GM23338 (cell line): ENCODE results near the gene CYSTM1. TPM values are rescaled to one million over a fixed set of nuclear protein-coding genes. Genes with fewer than 3 reads are reported as not detected.

Source experiments
- ATAC-seq: fragments of 200-7000 bp; cut with Tn5 transposase; 3 replicates; pipeline ENCODE4 v1.9.1; 2020
- DNase-seq: peaks from one replicate; pipeline ENCODE4 v3.0.0-alpha.2; 2015; ENCODE audit warnings: low spot score
- H2AFZ ChIP-seq: fragments of 200-600 bp; sonication (generic); 2 replicates; pipeline ENCODE4 v1.8.0; 2016; ENCODE audit warnings: antibody characterized with exemption, mild to moderate bottlenecking, moderate library complexity
- H3F3A ChIP-seq: fragments of 200-600 bp; sonication (generic); replicated peaks from 2 replicates; pipeline ENCODE4 v1.8.0; 2017; ENCODE audit warnings: antibody characterized with exemption, mixed run types, low read depth
- H3K27ac ChIP-seq: fragments of 200-600 bp; sonication (generic); 2 replicates; pipeline ENCODE4 v1.6.1; 2016; ENCODE audit warnings: low read depth
- H3K27me3 ChIP-seq: fragments of 200-600 bp; sonication (generic); 2 replicates; pipeline ENCODE4 v1.8.0; 2016; ENCODE audit warnings: mild to moderate bottlenecking, mixed run types, moderate library complexity; ENCODE audit not compliant: insufficient read depth
- H3K36me3 ChIP-seq: fragments of 200-600 bp; sonication (generic); 2 replicates; pipeline ENCODE4 v1.8.0; 2016; ENCODE audit warnings: mild to moderate bottlenecking; ENCODE audit not compliant: insufficient read depth
- H3K4me1 ChIP-seq: fragments of 200-600 bp; sonication (generic); 2 replicates; pipeline ENCODE4 v1.8.0; 2016; ENCODE audit warnings: mild to moderate bottlenecking, moderate library complexity; ENCODE audit not compliant: insufficient read depth
- H3K4me2 ChIP-seq: fragments of 200-600 bp; sonication (generic); 2 replicates; pipeline ENCODE4 v1.7.1; 2017; ENCODE audit warnings: mixed run types
- H3K4me3 ChIP-seq: fragments of 200-600 bp; sonication (generic); 2 replicates; pipeline ENCODE4 v1.6.1; 2016; ENCODE audit warnings: mixed run types
- H3K79me2 ChIP-seq: fragments of 200-600 bp; sonication (generic); replicated peaks from 2 replicates; pipeline ENCODE4 v1.8.0; 2017; ENCODE audit warnings: mild to moderate bottlenecking; ENCODE audit not compliant: insufficient read depth
- H3K9me2 ChIP-seq: fragments of 200-600 bp; sonication (generic); 2 replicates; pipeline ENCODE4 v1.8.0; 2017; ENCODE audit not compliant: insufficient read depth
- H4K20me1 ChIP-seq: fragments of 200-600 bp; sonication (generic); replicated peaks from 2 replicates; pipeline ENCODE4 v1.8.0; 2017; ENCODE audit warnings: mild to moderate bottlenecking; ENCODE audit not compliant: insufficient read depth
- H3K27ac Mint-ChIP-seq: 2 replicates; pipeline ENCODE4 v1.8.0; 2020; ENCODE audit warnings: inconsistent platforms, mild to moderate bottlenecking, moderate library complexity, mixed read lengths
- H3K27me3 Mint-ChIP-seq: 3 replicates; pipeline ENCODE4 v1.8.0; 2022; ENCODE audit warnings: low read depth, mild to moderate bottlenecking, moderate library complexity, mixed read lengths, inconsistent platforms; ENCODE audit not compliant: insufficient read depth, poor library complexity
- H3K36me3 Mint-ChIP-seq: 3 replicates; pipeline ENCODE4 v1.8.0; 2021; ENCODE audit warnings: low read depth, mild to moderate bottlenecking, inconsistent platforms, moderate library complexity, mixed read lengths
- H3K4me1 Mint-ChIP-seq: 3 replicates; pipeline ENCODE4 v1.8.0; 2020; ENCODE audit warnings: mild to moderate bottlenecking, inconsistent platforms, mixed read lengths
- H3K4me3 Mint-ChIP-seq: 3 replicates; pipeline ENCODE4 v1.8.0; 2021; ENCODE audit warnings: moderate library complexity, mild to moderate bottlenecking, inconsistent platforms, mixed read lengths
- H3K9me3 Mint-ChIP-seq: 3 replicates; pipeline ENCODE4 v1.8.0; 2020; ENCODE audit warnings: moderate library complexity, mild to moderate bottlenecking, inconsistent platforms, mixed read lengths
- CREB1 ChIP-seq: fragments of 250-450 bp; sonication (Bioruptor Pico); IDR thresholded peaks from 2 replicates; pipeline ENCODE4 v1.5.0; 2020; ENCODE audit warnings: low read depth, mild to moderate bottlenecking, moderate library complexity
- CTCF ChIP-seq, 2 experiments: fragments of 200-600 bp in 1 of 2; sonication (generic) in 1 of 2; conservative IDR thresholded peaks; 2 replicates each; pipeline versions ENCODE4 v1.5.1 to v1.6.1; 2016 to 2017; ENCODE audit warnings: antibody characterized with exemption in 2 of 2, low read depth in 2 of 2, mild to moderate bottlenecking in 2 of 2, moderate library complexity in 1 of 2
- ETS1 ChIP-seq: IDR thresholded peaks from 2 replicates; pipeline ENCODE4 v1.6.1; 2016; ENCODE audit warnings: antibody characterized with exemption
- EZH2 ChIP-seq: fragments of 200-600 bp; sonication (generic); IDR thresholded peaks from one replicate; pipeline ENCODE4 v1.8.0; 2017; ENCODE audit warnings: antibody characterized with exemption, mild to moderate bottlenecking, low read depth; ENCODE audit not compliant: unreplicated experiment
- EZH2phosphoT487 ChIP-seq: fragments of 200-600 bp; sonication (generic); IDR thresholded peaks from one replicate; pipeline ENCODE4 v1.8.1; 2018; ENCODE audit warnings: antibody characterized with exemption; ENCODE audit not compliant: unreplicated experiment
- JUNB ChIP-seq: IDR thresholded peaks from one replicate; pipeline ENCODE4 v1.6.1; 2016; ENCODE audit warnings: antibody characterized with exemption; ENCODE audit not compliant: unreplicated experiment
- NANOG ChIP-seq: IDR thresholded peaks from 2 replicates; pipeline ENCODE4 v1.6.1; 2016; ENCODE audit warnings: antibody characterized with exemption, borderline replicate concordance
- POLR2AphosphoS5 ChIP-seq: IDR thresholded peaks from 2 replicates; pipeline ENCODE4 v1.6.1; 2016; ENCODE audit warnings: antibody characterized with exemption, low read depth
- REST ChIP-seq: IDR thresholded peaks from one replicate; pipeline ENCODE4 v1.6.1; 2018; ENCODE audit warnings: antibody characterized with exemption; ENCODE audit not compliant: unreplicated experiment
- ZNF114 ChIP-seq: fragments of 250-450 bp; sonication (Bioruptor Pico); IDR thresholded peaks from 2 replicates; pipeline ENCODE4 v1.5.0; 2020; ENCODE audit warnings: mild to moderate bottlenecking, moderate library complexity
- ZNF331 ChIP-seq: fragments of 250-450 bp; sonication (Bioruptor Pico); IDR thresholded peaks from 2 replicates; pipeline ENCODE4 v1.5.0; 2020; ENCODE audit warnings: low read depth, mild to moderate bottlenecking, moderate library complexity
- polyA plus RNA-seq: library from polyadenylated mRNA; unstranded; fragments of >200 nt; fragmentation: Nextera tagmentation; extraction: Ambion mirVana; gene quantifications from 2 replicates; pipeline ENCODE4 v1.2.1, GENCODE V29; 2016
- total RNA-seq: library from RNA; depleted of rRNA; stranded (reverse); fragments of >200 nt; shearing (Covaris generic); gene quantifications from 2 replicates; pipeline ENCODE4 v1.2.3, GENCODE V29; 2014
- TF ChIP-seq, protein P1 (sequence below): fragments of 250-450 bp; sonication (Bioruptor Pico); IDR thresholded peaks from 2 replicates; pipeline ENCODE4 v1.5.0; 2020; ENCODE audit warnings: mild to moderate bottlenecking, moderate library complexity

Gene CYSTM1
- total and polyA plus RNA-seq, 2 experiments from 2014 or later = 14.4 to 46.0 TPM

GRCh38 chr5:140216478-140217074 is 41.6 kb downstream of the CYSTM1 start:
- no peaks in the 10 kb centered on the region for H3K36me3 Mint-ChIP-seq
- H3F3A ChIP-seq = no peaks in the 10 kb centered on the region
- H4K20me1 ChIP-seq = no peaks in the 10 kb centered on the region
- no peaks in the 10 kb centered on the region for H3K4me1 ChIP-seq
- H3K4me1 Mint-ChIP-seq = peaks cover 10% of the 10 kb centered on the region
- no peak overlapping the region for H2AFZ ChIP-seq
- H3K27ac Mint-ChIP-seq = no peak overlapping the region
- ATAC-seq = peak; percentile 60
- H3K36me3 ChIP-seq = no peaks in the 10 kb centered on the region
- H3K9me3 Mint-ChIP-seq = no peaks in the 10 kb centered on the region
- H3K4me3 Mint-ChIP-seq = no peak overlapping the region
- no peaks in the 10 kb centered on the region for H3K27me3 Mint-ChIP-seq
- H3K4me3 ChIP-seq = no peak overlapping the region
- H3K27ac ChIP-seq = no peak overlapping the region
- H3K4me2 ChIP-seq = no peak overlapping the region
- no peak for DNase-seq
- TF ChIP-seq EZH2phosphoT487 (no peak), ZNF331 (CRISPR knock-in tag) (no peak), CREB1 (CRISPR knock-in tag) (no peak), JUNB (no peak), REST (no peak), NANOG (no peak), ETS1 (no peak), ZNF114 (no peak), EZH2 (no peak), CTCF (conservative IDR thresholded peaks at IDR 0.05; ENCODE audit: low read depth in 2 of 2) (no peak), POLR2AphosphoS5 (no peak)
- TF ChIP-seq, protein P1, sequence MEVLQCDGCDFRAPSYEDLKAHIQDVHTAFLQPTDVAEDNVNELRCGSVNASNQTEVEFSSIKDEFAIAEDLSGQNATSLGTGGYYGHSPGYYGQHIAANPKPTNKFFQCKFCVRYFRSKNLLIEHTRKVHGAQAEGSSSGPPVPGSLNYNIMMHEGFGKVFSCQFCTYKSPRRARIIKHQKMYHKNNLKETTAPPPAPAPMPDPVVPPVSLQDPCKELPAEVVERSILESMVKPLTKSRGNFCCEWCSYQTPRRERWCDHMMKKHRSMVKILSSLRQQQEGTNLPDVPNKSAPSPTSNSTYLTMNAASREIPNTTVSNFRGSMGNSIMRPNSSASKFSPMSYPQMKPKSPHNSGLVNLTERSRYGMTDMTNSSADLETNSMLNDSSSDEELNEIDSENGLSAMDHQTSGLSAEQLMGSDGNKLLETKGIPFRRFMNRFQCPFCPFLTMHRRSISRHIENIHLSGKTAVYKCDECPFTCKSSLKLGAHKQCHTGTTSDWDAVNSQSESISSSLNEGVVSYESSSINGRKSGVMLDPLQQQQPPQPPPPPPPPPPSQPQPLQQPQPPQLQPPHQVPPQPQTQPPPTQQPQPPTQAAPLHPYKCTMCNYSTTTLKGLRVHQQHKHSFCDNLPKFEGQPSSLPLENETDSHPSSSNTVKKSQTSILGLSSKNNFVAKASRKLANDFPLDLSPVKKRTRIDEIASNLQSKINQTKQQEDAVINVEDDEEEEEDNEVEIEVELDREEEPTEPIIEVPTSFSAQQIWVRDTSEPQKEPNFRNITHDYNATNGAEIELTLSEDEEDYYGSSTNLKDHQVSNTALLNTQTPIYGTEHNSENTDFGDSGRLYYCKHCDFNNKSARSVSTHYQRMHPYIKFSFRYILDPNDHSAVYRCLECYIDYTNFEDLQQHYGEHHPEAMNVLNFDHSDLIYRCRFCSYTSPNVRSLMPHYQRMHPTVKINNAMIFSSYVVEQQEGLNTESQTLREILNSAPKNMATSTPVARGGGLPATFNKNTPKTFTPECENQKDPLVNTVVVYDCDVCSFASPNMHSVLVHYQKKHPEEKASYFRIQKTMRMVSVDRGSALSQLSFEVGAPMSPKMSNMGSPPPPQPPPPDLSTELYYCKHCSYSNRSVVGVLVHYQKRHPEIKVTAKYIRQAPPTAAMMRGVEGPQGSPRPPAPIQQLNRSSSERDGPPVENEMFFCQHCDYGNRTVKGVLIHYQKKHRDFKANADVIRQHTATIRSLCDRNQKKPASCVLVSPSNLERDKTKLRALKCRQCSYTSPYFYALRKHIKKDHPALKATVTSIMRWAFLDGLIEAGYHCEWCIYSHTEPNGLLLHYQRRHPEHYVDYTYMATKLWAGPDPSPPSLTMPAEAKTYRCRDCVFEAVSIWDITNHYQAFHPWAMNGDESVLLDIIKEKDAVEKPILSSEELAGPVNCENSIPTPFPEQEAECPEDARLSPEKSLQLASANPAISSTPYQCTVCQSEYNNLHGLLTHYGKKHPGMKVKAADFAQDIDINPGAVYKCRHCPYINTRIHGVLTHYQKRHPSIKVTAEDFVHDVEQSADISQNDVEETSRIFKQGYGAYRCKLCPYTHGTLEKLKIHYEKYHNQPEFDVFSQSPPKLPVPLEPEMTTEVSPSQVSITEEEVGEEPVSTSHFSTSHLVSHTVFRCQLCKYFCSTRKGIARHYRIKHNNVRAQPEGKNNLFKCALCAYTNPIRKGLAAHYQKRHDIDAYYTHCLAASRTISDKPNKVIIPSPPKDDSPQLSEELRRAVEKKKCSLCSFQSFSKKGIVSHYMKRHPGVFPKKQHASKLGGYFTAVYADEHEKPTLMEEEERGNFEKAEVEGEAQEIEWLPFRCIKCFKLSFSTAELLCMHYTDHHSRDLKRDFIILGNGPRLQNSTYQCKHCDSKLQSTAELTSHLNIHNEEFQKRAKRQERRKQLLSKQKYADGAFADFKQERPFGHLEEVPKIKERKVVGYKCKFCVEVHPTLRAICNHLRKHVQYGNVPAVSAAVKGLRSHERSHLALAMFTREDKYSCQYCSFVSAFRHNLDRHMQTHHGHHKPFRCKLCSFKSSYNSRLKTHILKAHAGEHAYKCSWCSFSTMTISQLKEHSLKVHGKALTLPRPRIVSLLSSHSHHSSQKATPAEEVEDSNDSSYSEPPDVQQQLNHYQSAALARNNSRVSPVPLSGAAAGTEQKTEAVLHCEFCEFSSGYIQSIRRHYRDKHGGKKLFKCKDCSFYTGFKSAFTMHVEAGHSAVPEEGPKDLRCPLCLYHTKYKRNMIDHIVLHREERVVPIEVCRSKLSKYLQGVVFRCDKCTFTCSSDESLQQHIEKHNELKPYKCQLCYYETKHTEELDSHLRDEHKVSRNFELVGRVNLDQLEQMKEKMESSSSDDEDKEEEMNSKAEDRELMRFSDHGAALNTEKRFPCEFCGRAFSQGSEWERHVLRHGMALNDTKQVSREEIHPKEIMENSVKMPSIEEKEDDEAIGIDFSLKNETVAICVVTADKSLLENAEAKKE (CRISPR knock-in tag) = no peak
- H3K9me2 ChIP-seq = no peaks in the 10 kb centered on the region
- no peaks in the 10 kb centered on the region for H3K27me3 ChIP-seq
- H3K79me2 ChIP-seq = no peaks in the 10 kb centered on the region
